ENCODE data around the gene CYP21A2. TPM values are rescaled to one million over a fixed set of nuclear protein-coding genes. Genes with fewer than 3 reads are reported as not detected.
A peak's percentile ranks its signal among the peaks of the same experiment; 100 is the strongest.
"Not testable (repeated sequence)": the region's sequence is repeated elsewhere in the genome, so short reads cannot be mapped to it uniquely, and the experiment has no call there.

Gene CYP21A2
- total and polyA plus RNA-seq, 7 experiments from 2014 or later: 0.32 to 1.1 (median 0.44) TPM; not detected in 3

DNA sequence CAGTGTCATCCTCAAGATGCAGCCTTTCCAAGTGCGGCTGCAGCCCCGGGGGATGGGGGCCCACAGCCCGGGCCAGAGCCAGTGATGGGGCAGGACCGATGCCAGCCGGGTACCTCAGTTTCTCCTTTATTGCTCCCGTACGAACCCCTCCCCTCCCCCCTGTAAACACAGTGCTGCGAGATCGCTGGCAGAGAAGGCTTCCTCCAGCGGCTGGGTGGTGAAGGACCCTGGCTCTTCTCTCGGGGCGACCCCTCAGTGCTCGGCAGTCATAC, 2.8 kb downstream of the CYP21A2 start:
- H3K9me3 ChIP-seq (ENCODE audit: control insufficient read depth in 2 of 3, low read length in 3 of 3); DNase-seq; H3K36me3 ChIP-seq (ENCODE audit: control insufficient read depth in 2 of 3, insufficient read depth in 3 of 3, low read length in 3 of 3); H3K36me3 Mint-ChIP-seq; H3K4me3 ChIP-seq (ENCODE audit: low read length); H3K27ac ChIP-seq (ENCODE audit: low read depth, low read length); CTCF ChIA-PET; H3K4me3 Mint-ChIP-seq; ATAC-seq; H3K27ac Mint-ChIP-seq; H3K4me1 ChIP-seq (ENCODE audit: control insufficient read depth in 2 of 2, insufficient read depth in 2 of 2, low read length in 2 of 2); intact Hi-C loops (cut with micrococcal nuclease); H3K27me3 ChIP-seq (ENCODE audit: control insufficient read depth in 2 of 2, insufficient read depth in 2 of 2, low read length in 2 of 2); POLR2A ChIA-PET; H3K9me3 Mint-ChIP-seq; H3K27me3 Mint-ChIP-seq: not testable (repeated sequence)
- peaks cover 4 to 11% (median 9%) of the 10 kb centered on the region in 7 donors for H3K4me1 Mint-ChIP-seq

DNA sequence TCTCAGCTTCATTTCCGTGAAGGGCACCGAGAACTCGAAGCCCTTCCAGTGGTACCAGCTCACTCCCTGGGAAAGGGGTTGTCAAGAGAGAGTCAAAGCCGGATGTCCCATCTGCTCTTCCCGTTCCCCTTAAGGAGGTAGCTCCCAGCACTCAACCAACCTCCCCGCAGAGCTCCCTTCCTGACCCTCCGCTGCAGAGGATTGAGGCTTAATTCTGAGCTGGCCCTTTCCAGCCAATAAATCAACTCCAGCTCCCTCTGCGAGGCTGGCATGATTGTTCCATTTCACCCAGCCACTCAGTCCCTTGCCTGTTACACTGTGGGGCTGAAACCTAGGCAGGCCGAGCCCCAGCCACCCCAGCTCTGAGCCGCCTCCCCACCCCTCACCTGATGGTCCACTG, 3.2 kb downstream of the CYP21A2 start:
- H3K27ac ChIP-seq (ENCODE audit: low read depth, low read length); H3K36me3 ChIP-seq (ENCODE audit: control insufficient read depth in 2 of 3, insufficient read depth in 3 of 3, low read length in 3 of 3); DNase-seq; H3K4me1 ChIP-seq (ENCODE audit: control insufficient read depth in 2 of 2, insufficient read depth in 2 of 2, low read length in 2 of 2); H3K27me3 Mint-ChIP-seq; H3K36me3 Mint-ChIP-seq; POLR2A ChIA-PET; H3K4me3 Mint-ChIP-seq; H3K9me3 ChIP-seq (ENCODE audit: control insufficient read depth in 2 of 3, low read length in 3 of 3); ATAC-seq; intact Hi-C loops (cut with micrococcal nuclease); H3K9me3 Mint-ChIP-seq; CTCF ChIA-PET; H3K4me3 ChIP-seq (ENCODE audit: low read length); H3K27me3 ChIP-seq (ENCODE audit: control insufficient read depth in 2 of 2, insufficient read depth in 2 of 2, low read length in 2 of 2): not testable (repeated sequence)
- Mint-ChIP-seq H3K27ac (peak overlapping the region in 1 of 9 donors; percentile 59), H3K4me1 (peaks cover 4 to 11% (median 9%) of the 10 kb centered on the region in 7 donors)

DNA sequence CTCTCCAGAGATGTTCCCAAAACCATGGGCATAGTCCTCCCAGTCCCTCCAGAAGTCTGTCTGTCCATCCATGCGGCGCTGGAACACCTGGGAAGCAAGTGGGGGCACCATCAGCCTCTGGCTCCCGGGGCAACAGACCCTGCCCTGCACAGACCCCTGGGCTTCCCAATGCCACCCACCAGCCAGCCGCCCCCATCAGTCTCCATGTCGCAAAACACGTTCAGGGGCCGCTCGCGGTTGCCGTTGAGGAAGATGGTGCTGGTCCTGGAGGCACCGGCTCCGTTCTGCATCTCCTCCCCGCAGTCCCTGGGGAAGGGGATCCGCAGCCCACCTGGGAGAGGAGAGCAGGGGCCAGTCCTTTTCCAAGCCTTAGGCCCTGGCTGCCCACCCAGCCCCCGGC, 4.1 kb downstream of the CYP21A2 start:
- intact Hi-C loops (cut with micrococcal nuclease); H3K27me3 Mint-ChIP-seq; ATAC-seq: not testable (repeated sequence)

DNA sequence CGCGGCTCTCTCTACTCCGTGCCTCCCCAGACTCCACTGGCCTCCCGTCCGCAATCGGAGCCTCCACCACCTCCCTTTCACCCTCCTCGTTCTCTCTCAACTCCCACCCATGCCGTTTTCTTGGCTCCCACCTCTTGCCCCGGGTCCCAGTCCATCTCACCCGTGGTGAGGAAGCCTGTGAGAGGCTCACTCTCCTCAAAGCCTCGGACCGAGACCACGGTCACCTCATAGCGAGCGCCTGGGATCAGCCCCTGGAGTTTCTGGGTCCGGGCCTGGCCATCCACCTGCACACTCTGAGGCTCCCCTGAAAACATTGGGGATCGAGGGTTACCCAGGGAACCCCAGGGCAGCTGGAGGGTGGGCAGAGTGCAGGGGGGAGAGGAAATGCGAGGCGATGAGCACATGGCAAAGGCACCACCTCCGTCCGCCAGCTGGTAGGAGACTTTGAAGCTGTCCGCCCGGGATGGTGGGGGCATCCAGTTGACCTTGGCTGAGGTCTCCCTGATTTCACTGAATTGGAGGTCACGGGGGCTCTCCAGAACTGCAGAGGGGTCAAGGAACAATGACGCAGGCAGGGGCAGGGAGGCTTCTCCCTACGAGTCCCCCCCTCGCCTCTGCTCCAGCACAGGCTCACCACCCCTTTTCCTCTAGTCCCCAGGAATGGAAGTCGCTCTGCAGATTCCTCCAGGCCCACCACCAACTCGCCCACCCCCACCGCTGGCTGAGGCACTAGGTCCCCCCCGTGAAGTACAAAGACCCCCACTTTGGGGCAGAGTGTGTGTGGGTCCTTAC, 5.6 kb downstream of the CYP21A2 start:
- H3K4me3 Mint-ChIP-seq; H3K27me3 ChIP-seq (ENCODE audit: control insufficient read depth in 2 of 2, insufficient read depth in 2 of 2, low read length in 2 of 2); H3K9me3 ChIP-seq (ENCODE audit: control insufficient read depth in 2 of 3, low read length in 3 of 3); H3K27me3 Mint-ChIP-seq; H3K4me1 Mint-ChIP-seq; H3K36me3 Mint-ChIP-seq; H3K4me1 ChIP-seq (ENCODE audit: control insufficient read depth in 2 of 2, insufficient read depth in 2 of 2, low read length in 2 of 2); H3K27ac Mint-ChIP-seq; ATAC-seq; intact Hi-C loops (cut with micrococcal nuclease); H3K4me3 ChIP-seq (ENCODE audit: low read length); H3K36me3 ChIP-seq (ENCODE audit: control insufficient read depth in 2 of 3, insufficient read depth in 3 of 3, low read length in 3 of 3); CTCF ChIA-PET; POLR2A ChIA-PET; H3K27ac ChIP-seq (ENCODE audit: low read depth, low read length); H3K9me3 Mint-ChIP-seq; DNase-seq: not testable (repeated sequence)

More for the DNA sequence above, 4.1 kb downstream of the CYP21A2 start:
- POLR2A ChIA-PET; H3K4me3 Mint-ChIP-seq; H3K4me3 ChIP-seq (ENCODE audit: low read length); CTCF ChIA-PET; H3K27ac ChIP-seq (ENCODE audit: low read depth, low read length); H3K27ac Mint-ChIP-seq; H3K4me1 Mint-ChIP-seq; H3K4me1 ChIP-seq (ENCODE audit: control insufficient read depth in 2 of 2, insufficient read depth in 2 of 2, low read length in 2 of 2); H3K9me3 ChIP-seq (ENCODE audit: control insufficient read depth in 2 of 3, low read length in 3 of 3); H3K27me3 ChIP-seq (ENCODE audit: control insufficient read depth in 2 of 2, insufficient read depth in 2 of 2, low read length in 2 of 2); H3K9me3 Mint-ChIP-seq; DNase-seq; H3K36me3 ChIP-seq (ENCODE audit: control insufficient read depth in 2 of 3, insufficient read depth in 3 of 3, low read length in 3 of 3); H3K36me3 Mint-ChIP-seq: not testable (repeated sequence)

DNA sequence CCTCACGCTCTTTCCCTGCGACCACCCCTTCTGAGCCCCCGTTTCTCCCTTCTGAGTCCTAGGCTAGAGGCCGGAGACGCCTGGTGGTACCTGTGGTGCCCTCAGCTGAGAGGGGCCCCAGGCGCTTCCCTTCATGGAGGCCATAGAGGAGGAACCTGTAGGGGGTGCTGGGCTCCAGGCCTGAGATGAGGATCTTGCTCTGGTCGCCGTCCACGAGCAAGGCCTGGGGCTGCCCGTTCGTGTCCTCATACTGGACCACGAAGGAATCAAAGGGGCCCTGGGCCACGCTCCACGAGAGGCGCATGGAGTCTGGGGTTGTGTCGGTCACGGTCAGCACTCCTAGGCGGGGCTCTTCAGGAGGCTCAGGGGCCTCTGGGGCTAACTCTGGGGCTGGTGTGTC, 6.7 kb downstream of the CYP21A2 start:
- intact Hi-C loops (cut with micrococcal nuclease); H3K4me1 ChIP-seq (ENCODE audit: control insufficient read depth in 2 of 2, insufficient read depth in 2 of 2, low read length in 2 of 2); POLR2A ChIA-PET; H3K27ac Mint-ChIP-seq; DNase-seq; H3K36me3 Mint-ChIP-seq; H3K27me3 Mint-ChIP-seq; H3K9me3 Mint-ChIP-seq; H3K4me1 Mint-ChIP-seq; H3K36me3 ChIP-seq (ENCODE audit: control insufficient read depth in 2 of 3, insufficient read depth in 3 of 3, low read length in 3 of 3); H3K9me3 ChIP-seq (ENCODE audit: control insufficient read depth in 2 of 3, low read length in 3 of 3); H3K27me3 ChIP-seq (ENCODE audit: control insufficient read depth in 2 of 2, insufficient read depth in 2 of 2, low read length in 2 of 2); CTCF ChIA-PET; ATAC-seq; H3K27ac ChIP-seq (ENCODE audit: low read depth, low read length); H3K4me3 Mint-ChIP-seq; H3K4me3 ChIP-seq (ENCODE audit: low read length): not testable (repeated sequence)

DNA sequence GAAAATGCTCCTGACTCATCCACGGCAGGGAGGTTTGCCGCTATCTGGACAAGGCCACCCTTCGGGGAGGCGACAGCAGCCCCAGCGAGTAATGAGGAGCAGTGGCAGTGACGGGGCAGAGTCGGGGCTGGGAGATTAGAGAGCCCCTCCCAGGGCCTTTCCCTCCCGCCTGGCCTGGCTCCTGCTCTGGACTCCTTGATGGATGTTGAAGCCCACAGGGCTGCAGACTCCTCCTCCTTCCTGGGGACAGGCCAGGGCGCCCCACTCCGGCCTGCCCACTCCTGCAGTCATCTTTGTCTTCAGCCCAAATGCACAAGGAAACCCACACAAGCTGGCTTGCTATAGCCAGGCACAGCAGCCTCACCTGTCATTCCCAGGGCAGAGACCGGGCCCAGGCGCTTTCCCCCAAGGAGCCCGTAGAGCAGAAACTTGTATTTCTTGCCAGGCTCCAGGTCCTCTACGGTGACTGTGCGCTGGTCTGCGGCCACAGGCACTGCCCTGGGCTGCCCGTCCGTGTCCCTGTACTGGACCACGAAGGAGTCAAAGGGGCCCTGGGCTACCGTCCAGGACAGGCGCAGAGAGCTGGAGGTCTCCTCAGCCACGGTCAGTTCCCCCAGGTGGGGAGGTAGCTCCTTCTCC, 7.7 kb downstream of the CYP21A2 start:
- Mint-ChIP-seq H3K4me1 (peaks cover 0 to 6% (median 5%) of the 10 kb centered on the region in 7 donors), H3K9me3 (no peaks in the 10 kb centered on the region), H3K4me3 (no peak overlapping the region), H3K27ac (no peak overlapping the region), H3K36me3 (no peaks in the 10 kb centered on the region), H3K27me3 (peaks cover 0 to 2% (median 0%) of the 10 kb centered on the region in 5 donors)
- no peaks in the 10 kb centered on the region for H3K4me1 ChIP-seq (ENCODE audit: control insufficient read depth in 2 of 2, insufficient read depth in 2 of 2, low read length in 2 of 2)
- CTCF ChIA-PET: no interaction called here
- no peaks in the 10 kb centered on the region for H3K27me3 ChIP-seq (ENCODE audit: control insufficient read depth in 2 of 2, insufficient read depth in 2 of 2, low read length in 2 of 2)
- H3K27ac ChIP-seq (ENCODE audit: low read depth, low read length): no peak overlapping the region
- no peaks in the 10 kb centered on the region for H3K9me3 ChIP-seq (ENCODE audit: control insufficient read depth in 2 of 3, low read length in 3 of 3)
- DNase-seq (no peak), ATAC-seq (no peak)
- intact Hi-C loops (cut with micrococcal nuclease): no loop called here
- no peaks in the 10 kb centered on the region for H3K36me3 ChIP-seq (ENCODE audit: control insufficient read depth in 2 of 3, insufficient read depth in 3 of 3, low read length in 3 of 3)
- POLR2A ChIA-PET: no interaction called here
- no peak overlapping the region for H3K4me3 ChIP-seq (ENCODE audit: low read length)

DNA sequence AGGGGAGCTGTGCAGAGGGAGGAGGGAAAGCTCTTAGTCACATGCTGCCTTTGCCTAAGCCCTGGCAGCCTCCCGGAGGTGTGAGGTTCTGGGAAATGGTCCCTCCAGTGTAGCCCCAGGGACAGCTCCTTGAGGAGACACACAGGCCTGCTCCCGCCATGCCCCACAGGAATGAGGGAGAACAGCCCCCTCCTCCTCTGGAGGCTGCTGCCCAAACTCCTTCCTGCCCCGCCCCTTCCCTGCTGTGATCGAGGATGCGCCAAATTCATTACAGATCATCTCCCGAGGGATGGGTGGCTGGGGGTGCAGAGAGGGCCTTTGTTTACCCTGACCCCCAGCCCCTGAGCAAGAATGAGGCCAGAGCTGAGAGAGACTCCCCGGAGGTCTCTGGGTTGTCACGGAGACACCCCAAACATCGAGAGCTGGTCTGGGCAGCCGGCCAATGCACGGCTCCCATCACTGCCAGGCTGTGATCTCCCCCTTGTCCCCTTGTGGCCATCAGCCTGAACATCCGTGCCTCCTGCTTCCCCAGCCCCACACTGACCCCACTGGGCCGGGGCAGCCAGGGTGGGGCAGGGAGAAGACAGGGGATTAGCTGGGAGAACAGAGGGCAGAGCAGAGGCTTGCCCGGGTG, 8.4 kb downstream of the CYP21A2 start:
- H3K4me3 ChIP-seq (ENCODE audit: low read length): no peak overlapping the region
- Mint-ChIP-seq H3K27me3 (peaks cover 0 to 2% (median 0%) of the 10 kb centered on the region in 5 donors), H3K36me3 (peaks cover 0 to under 1% (median 0%) of the 10 kb centered on the region in 5 donors), H3K4me3 (no peak overlapping the region), H3K9me3 (no peaks in the 10 kb centered on the region), H3K4me1 (peaks cover 0 to 6% (median 5%) of the 10 kb centered on the region in 7 donors), H3K27ac (no peak overlapping the region)
- ChIA-PET CTCF (no interaction called here), POLR2A (no interaction called here)
- H3K9me3 ChIP-seq (ENCODE audit: control insufficient read depth in 2 of 3, low read length in 3 of 3): no peaks in the 10 kb centered on the region
- no peak for ATAC-seq
- H3K27me3 ChIP-seq (ENCODE audit: control insufficient read depth in 2 of 2, insufficient read depth in 2 of 2, low read length in 2 of 2): no peaks in the 10 kb centered on the region
- H3K36me3 ChIP-seq (ENCODE audit: control insufficient read depth in 2 of 3, insufficient read depth in 3 of 3, low read length in 3 of 3): no peaks in the 10 kb centered on the region
- H3K27ac ChIP-seq (ENCODE audit: low read depth, low read length): no peak overlapping the region
- no peaks in the 10 kb centered on the region for H3K4me1 ChIP-seq (ENCODE audit: control insufficient read depth in 2 of 2, insufficient read depth in 2 of 2, low read length in 2 of 2)
- no peak for DNase-seq
- intact Hi-C loops (cut with micrococcal nuclease): no loop called here
